ENCODE data around the gene SEMA3C.
A peak's percentile ranks its signal among the peaks of the same experiment; 100 is the strongest.
"Not testable (repeated sequence)": the region's sequence is repeated elsewhere in the genome, so short reads cannot be mapped to it uniquely, and the experiment has no call there.

The SEMA3C gene

DNA sequence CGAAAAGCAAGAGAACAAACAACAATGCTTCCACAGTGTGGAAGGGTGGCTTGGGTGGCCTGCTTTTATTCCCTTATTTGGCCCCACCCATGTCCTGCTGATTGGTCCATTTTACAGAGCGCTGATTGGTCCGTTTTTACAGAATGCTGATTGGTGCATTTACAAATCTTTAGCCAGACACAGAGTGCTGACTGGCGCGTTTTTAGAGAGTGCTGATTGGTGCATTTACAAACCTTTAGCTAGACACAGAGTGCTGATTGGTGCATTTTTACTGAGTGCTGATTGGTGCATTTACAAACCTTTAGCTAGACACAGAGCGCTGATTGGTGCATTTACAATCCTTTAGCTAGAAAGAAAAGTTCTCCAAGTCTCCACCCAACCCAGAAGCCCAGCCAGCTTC lies 8.1 kb upstream of the SEMA3C start:
- H3K27ac ChIP-seq (ENCODE audit: extremely low read depth, low read depth, low read length); H3K9me3 ChIP-seq (ENCODE audit: control insufficient read depth, insufficient read depth, low read depth, low read length); H3K36me3 ChIP-seq (ENCODE audit: control insufficient read depth in 2 of 2, insufficient read depth in 1 of 2, low read length in 2 of 2); H3K4me3 ChIP-seq (ENCODE audit: low read depth, low read length); POLR2A ChIA-PET; CTCF ChIA-PET: not testable (repeated sequence)
- H3K4me1 ChIP-seq (ENCODE audit: control insufficient read depth, insufficient read depth, low read length): peaks cover 14% of the 10 kb centered on the region

DNA sequence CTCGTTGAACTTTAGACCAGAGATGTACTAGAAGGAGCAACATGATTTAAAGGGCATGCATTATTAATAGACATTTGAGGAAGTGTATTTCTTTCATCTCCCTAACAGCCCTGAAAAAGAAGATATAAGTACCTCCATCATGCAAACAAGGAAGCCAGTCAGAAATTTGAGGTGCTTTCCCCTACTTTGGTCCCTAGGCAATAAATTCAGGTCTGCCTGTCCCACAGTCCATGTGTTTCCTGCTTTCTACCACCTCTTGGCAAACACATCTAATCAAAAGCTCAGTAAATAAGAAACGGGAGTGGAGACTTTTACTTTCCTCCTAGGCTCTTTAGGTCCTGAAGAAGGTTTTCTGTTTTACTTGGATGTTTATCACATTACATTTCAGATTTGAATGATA lies 5.2 kb upstream of the SEMA3C start:
- ChIA-PET CTCF (interaction anchor here (0.6 to 1.2 kb wide), 4 partner anchors 17 to 96 kb away, joined by 3 to 8 read pairs (median 4); no protein-coding TSS in a partner anchor), POLR2A (no interaction called here)
- Histone ChIP-seq H3K9me3 (ENCODE audit: control insufficient read depth, insufficient read depth, low read depth, low read length) (no peaks in the 10 kb centered on the region), H3K4me3 (ENCODE audit: low read depth, low read length) (no peak overlapping the region), H3K27ac (ENCODE audit: extremely low read depth, low read depth, low read length) (no peak overlapping the region), H3K4me1 (ENCODE audit: control insufficient read depth, insufficient read depth, low read length) (peaks cover 32% of the 10 kb centered on the region), H3K36me3 (ENCODE audit: control insufficient read depth in 2 of 2, insufficient read depth in 1 of 2, low read length in 2 of 2) (no peaks in the 10 kb centered on the region)
- TF ChIP-seq ZNF335 (tag by site-specific recombination; conservative IDR thresholded peaks at IDR 0.05) (no peak), MZF1 (tag by site-specific recombination; IDR thresholded peaks at IDR 0.05; ENCODE audit: borderline replicate concordance) (no peak), IKZF3 (tag by site-specific recombination; IDR thresholded peaks at IDR 0.05) (no peak), ZNF514 (tag by site-specific recombination; IDR thresholded peaks at IDR 0.05) (no peak), ZNF133 (tag by site-specific recombination; IDR thresholded peaks at IDR 0.05) (no peak)
- TF ChIP-seq, protein P1, sequence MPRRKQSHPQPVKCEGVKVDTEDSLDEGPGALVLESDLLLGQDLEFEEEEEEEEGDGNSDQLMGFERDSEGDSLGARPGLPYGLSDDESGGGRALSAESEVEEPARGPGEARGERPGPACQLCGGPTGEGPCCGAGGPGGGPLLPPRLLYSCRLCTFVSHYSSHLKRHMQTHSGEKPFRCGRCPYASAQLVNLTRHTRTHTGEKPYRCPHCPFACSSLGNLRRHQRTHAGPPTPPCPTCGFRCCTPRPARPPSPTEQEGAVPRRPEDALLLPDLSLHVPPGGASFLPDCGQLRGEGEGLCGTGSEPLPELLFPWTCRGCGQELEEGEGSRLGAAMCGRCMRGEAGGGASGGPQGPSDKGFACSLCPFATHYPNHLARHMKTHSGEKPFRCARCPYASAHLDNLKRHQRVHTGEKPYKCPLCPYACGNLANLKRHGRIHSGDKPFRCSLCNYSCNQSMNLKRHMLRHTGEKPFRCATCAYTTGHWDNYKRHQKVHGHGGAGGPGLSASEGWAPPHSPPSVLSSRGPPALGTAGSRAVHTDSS (tag by site-specific recombination; IDR thresholded peaks at IDR 0.05): no peak
- TF ChIP-seq, protein P2, sequence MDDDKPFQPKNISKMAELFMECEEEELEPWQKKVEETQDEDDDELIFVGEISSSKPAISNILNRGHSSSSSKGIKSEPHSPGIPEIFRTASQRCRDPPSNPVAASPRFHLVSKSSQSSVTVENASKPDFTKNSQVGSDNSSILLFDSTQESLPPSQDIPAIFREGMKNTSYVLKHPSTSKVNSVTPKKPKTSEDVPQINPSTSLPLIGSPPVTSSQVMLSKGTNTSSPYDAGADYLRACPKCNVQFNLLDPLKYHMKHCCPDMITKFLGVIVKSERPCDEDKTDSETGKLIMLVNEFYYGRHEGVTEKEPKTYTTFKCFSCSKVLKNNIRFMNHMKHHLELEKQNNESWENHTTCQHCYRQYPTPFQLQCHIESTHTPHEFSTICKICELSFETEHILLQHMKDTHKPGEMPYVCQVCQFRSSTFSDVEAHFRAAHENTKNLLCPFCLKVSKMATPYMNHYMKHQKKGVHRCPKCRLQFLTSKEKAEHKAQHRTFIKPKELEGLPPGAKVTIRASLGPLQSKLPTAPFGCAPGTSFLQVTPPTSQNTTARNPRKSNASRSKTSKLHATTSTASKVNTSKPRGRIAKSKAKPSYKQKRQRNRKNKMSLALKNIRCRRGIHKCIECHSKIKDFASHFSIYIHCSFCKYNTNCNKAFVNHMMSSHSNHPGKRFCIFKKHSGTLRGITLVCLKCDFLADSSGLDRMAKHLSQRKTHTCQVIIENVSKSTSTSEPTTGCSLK (tag by site-specific recombination; IDR thresholded peaks at IDR 0.05): no peak
- TF ChIP-seq, protein P3, sequence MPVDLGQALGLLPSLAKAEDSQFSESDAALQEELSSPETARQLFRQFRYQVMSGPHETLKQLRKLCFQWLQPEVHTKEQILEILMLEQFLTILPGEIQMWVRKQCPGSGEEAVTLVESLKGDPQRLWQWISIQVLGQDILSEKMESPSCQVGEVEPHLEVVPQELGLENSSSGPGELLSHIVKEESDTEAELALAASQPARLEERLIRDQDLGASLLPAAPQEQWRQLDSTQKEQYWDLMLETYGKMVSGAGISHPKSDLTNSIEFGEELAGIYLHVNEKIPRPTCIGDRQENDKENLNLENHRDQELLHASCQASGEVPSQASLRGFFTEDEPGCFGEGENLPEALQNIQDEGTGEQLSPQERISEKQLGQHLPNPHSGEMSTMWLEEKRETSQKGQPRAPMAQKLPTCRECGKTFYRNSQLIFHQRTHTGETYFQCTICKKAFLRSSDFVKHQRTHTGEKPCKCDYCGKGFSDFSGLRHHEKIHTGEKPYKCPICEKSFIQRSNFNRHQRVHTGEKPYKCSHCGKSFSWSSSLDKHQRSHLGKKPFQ (tag by site-specific recombination; IDR thresholded peaks at IDR 0.05): no peak

DNA sequence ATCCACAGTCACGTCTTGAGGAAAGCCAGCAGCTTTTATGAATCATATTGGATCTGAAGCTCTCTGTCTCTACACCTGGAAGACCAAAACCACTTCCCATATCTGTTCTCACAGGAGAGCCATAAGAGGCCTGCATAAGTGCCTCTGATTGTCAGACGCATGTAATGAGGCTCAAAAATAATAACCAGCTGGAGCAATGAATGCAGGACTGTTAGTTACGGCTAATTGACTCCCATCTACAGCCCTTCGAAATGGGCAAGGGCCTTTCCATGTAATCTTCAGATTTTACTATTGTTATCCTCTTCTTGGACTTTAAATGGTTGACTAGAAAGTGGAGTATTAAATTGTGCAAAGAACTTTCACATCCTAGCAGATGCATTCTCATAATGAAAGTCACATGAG lies 4.4 kb upstream of the SEMA3C start:
- POLR2A ChIA-PET: no interaction called here
- H3K36me3 ChIP-seq (ENCODE audit: control insufficient read depth in 2 of 2, insufficient read depth in 1 of 2, low read length in 2 of 2): no peaks in the 10 kb centered on the region
- H3K4me1 ChIP-seq (ENCODE audit: control insufficient read depth, insufficient read depth, low read length): peaks cover 32% of the 10 kb centered on the region
- no peak overlapping the region for H3K4me3 ChIP-seq (ENCODE audit: low read depth, low read length)
- no peak overlapping the region for H3K27ac ChIP-seq (ENCODE audit: extremely low read depth, low read depth, low read length)
- CTCF ChIA-PET: interaction anchor here (0.8 to 1.2 kb wide), 2 partner anchors 18 to 524 kb away, joined by 3 to 4 read pairs; no protein-coding TSS in a partner anchor
- no peaks in the 10 kb centered on the region for H3K9me3 ChIP-seq (ENCODE audit: control insufficient read depth, insufficient read depth, low read depth, low read length)
- no peak for TF ChIP-seq ZNF585B (tag by site-specific recombination; IDR thresholded peaks at IDR 0.05)
- no peak for TF ChIP-seq YY2 (tag by site-specific recombination; IDR thresholded peaks at IDR 0.05)
- TF ChIP-seq ZNF596 (tag by site-specific recombination; IDR thresholded peaks at IDR 0.05): peak; percentile 42; the same call in 1 of the 2 replicates
- no peak for TF ChIP-seq ZBTB48 (tag by site-specific recombination; IDR thresholded peaks at IDR 0.05)
- no peak for TF ChIP-seq ZSCAN23 (tag by site-specific recombination; IDR thresholded peaks at IDR 0.05)
- no peak for TF ChIP-seq ZNF423 (tag by site-specific recombination; IDR thresholded peaks at IDR 0.05)
- TF ChIP-seq ZBTB8A (tag by site-specific recombination; IDR thresholded peaks at IDR 0.05): peak; percentile 58; the same call in 1 of the 2 replicates
- no peak for TF ChIP-seq ZBTB7A (tag by site-specific recombination; IDR thresholded peaks at IDR 0.05; ENCODE audit: low read depth)
- TF ChIP-seq, protein P4, sequence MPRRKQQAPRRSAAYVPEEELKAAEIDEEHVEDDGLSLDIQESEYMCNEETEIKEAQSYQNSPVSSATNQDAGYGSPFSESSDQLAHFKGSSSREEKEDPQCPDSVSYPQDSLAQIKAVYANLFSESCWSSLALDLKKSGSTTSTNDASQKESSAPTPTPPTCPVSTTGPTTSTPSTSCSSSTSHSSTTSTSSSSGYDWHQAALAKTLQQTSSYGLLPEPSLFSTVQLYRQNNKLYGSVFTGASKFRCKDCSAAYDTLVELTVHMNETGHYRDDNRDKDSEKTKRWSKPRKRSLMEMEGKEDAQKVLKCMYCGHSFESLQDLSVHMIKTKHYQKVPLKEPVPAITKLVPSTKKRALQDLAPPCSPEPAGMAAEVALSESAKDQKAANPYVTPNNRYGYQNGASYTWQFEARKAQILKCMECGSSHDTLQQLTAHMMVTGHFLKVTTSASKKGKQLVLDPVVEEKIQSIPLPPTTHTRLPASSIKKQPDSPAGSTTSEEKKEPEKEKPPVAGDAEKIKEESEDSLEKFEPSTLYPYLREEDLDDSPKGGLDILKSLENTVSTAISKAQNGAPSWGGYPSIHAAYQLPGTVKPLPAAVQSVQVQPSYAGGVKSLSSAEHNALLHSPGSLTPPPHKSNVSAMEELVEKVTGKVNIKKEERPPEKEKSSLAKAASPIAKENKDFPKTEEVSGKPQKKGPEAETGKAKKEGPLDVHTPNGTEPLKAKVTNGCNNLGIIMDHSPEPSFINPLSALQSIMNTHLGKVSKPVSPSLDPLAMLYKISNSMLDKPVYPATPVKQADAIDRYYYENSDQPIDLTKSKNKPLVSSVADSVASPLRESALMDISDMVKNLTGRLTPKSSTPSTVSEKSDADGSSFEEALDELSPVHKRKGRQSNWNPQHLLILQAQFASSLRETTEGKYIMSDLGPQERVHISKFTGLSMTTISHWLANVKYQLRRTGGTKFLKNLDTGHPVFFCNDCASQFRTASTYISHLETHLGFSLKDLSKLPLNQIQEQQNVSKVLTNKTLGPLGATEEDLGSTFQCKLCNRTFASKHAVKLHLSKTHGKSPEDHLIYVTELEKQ (tag by site-specific recombination; IDR thresholded peaks at IDR 0.05; ENCODE audit: borderline replicate concordance): 0 out of 2 replicates have a peak, but pooled peaks have one; percentile 17
- no peak for TF ChIP-seq ZNF274 (IDR thresholded peaks at IDR 0.05; ENCODE audit: low read length)
- TF ChIP-seq ZNF274 (tag by site-specific recombination; IDR thresholded peaks at IDR 0.05; ENCODE audit: borderline replicate concordance): no peak
- TF ChIP-seq BCL11A (tag by site-specific recombination; IDR thresholded peaks at IDR 0.05; ENCODE audit: low read depth): no peak
- no peak for TF ChIP-seq ZSCAN16 (tag by site-specific recombination; IDR thresholded peaks at IDR 0.05)
- no peak for TF ChIP-seq EGR2 (tag by site-specific recombination; IDR thresholded peaks at IDR 0.05; ENCODE audit: low read depth)
- no peak for TF ChIP-seq ZNF621 (tag by site-specific recombination; IDR thresholded peaks at IDR 0.05)
- no peak for TF ChIP-seq ZNF549 (tag by site-specific recombination; IDR thresholded peaks at IDR 0.05)
- no peak for TF ChIP-seq ZNF2 (tag by site-specific recombination; IDR thresholded peaks at IDR 0.05)
- no peak for TF ChIP-seq ZNF133 (tag by site-specific recombination; IDR thresholded peaks at IDR 0.05)
